OCI-M1 (cell line): ENCODE data around the gene GSTM3.
"Not testable (repeated sequence)": the region's sequence is repeated elsewhere in the genome, so short reads cannot be mapped to it uniquely, and the experiment has no call there.

ENCODE experiments used
- DNase-seq: peaks from one replicate; lab custom pipeline; 2025; lab: John Stamatoyannopoulos, UW

The GSTM3 gene

DNA sequence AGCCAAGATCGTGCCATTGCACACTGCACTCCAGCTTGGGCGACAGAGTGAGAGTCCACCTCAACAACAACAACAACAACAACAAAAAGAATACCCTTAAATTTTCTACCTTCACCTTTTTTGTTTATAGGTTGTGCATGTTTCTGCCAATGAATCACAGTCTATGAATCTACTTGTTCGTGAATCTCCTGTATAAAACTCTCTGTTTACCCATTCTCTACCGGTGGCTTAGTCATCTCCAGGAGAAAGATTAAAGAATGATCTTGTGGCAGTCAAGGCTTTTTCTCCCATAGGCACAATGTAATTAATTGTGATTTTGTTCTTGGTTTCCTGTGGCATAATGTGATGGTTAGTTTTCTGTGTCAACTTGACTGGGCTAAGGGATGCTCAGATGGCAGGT, 43.0 kb downstream of the GSTM3 start:
- DNase-seq: not testable (repeated sequence)

- no peak for DNase-seq
These were observed 43.8 kb downstream of the GSTM3 start for GRCh38 chr1:109697066-109697465.

DNA sequence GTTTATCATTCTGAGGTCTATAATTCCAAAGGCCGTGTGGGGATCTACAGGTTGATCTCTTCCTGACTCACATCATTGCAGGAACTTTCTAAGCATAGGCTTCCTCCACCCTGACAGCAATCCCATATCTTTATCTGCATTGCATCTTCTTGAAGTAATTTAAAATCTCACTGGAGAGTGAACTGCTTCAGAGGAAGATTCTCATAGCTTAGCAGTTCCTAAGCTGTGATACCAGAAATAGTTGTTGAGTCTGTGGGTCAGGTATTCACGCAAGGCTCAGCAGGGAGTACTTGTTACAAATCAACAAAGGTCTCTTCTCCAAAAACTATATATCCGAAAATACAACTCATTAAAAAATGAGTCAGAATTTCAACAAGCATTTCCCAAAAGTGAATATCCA, 45.7 kb downstream of the GSTM3 start:
- not testable (repeated sequence) for DNase-seq

DNA sequence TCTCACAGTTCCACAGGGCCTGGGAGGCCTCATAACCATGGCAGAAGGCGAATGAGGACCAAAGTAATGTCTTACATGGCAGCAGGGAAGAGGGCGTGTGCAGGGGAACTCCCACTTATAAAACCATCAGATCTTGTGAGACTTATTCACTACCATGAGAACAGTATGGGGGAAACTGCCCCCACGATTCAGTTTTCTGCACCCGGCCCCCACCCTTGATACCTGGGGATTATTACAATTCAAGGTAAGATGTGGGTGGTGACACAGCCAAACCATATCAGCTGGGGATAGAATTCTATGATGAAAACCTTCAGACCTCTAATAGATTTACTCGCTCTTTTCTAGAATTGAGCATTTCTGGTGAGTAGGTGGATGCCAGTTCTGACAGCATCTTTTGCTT, 46.4 kb downstream of the GSTM3 start:
- not testable (repeated sequence) for DNase-seq

GRCh38 chr1:109691759-109692158, 49.1 kb downstream of the GSTM3 start:
- DNase-seq: no peak

DNA sequence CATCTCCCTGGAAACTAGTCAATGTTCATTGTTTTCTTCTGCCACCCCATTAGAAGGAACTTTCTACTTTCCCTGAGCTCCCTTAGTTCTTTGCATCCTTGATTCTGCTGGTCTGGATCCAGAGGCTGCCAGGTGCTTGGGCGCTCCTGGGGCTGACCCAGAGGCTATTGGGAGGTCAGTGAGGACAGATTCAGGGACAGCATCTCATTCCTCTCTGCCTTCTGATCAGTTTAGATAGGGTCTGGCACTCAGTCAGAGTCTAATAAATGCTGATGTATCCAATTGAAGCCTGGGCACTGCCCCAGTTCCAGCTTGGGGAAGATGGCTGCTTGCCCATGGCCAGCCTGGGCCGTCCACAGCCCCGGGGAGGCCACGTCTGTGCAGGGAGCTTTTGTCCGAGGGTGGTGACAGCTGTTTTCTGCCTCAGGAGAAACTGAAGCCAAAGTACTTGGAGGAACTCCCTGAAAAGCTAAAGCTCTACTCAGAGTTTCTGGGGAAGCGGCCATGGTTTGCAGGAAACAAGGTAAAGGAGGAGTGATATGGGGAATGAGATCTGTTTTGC, 50.9 kb downstream of the GSTM3 start:
- no peak for DNase-seq

GRCh38 chr1:109687641-109688499, 53.0 kb downstream of the GSTM3 start, which contains the start of gene GSTM1:
TSS of gene GSTM1 (plus strand) at chr1:109687817. CDS start at chr1:109687874, 57 bp downstream.
- DNase-seq: no peak

DNA sequence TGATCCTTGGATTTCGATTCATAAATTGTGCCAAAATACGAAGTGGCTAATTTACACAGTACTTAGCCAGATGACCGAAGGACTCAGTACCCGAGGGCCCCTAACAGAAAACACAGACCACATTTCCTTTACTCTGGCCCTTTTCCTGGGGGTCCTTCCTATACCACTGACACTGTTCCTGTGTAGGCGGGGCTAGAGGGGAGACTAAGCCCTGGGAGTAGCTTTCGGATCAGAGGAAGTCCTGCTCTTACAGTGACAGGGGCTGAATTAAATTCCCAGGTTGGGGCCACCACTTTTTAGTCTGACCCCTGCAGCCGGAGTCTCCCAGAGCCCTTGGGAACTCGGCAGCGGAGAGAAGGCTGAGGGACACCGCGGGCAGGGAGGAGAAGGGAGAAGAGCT, 53.7 kb downstream of the GSTM3 start:
- not testable (repeated sequence) for DNase-seq

- not testable (repeated sequence) for DNase-seq
These were observed 54.9 kb downstream of the GSTM3 start for GRCh38 chr1:109685890-109686289.

GRCh38 chr1:109685399-109685798, 55.4 kb downstream of the GSTM3 start:
- DNase-seq: not testable (repeated sequence)

DNA sequence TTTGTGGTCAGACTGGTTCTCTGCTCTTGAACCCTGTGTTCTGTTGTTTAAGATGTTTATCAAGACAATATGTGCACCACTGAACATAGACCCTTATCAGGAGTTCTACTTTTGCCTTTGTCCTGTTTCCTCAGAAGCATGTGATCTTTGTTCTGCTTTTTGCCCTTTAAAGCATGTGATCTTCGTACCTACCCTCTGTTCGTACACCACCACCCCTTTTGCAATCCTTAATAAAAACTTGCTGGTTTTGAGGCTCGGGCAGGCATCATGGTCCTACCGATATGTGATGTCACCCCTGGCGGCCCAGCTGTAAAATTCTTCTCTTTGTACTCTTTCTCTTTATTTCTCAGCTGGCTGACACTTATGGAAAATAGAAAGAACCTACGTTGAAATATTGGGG, 56.1 kb downstream of the GSTM3 start:
- not testable (repeated sequence) for DNase-seq
